GM21723 (cell line): Measurements from ENCODE around the gene PRMT9.

Experiments
- ATAC-seq: cut with Tn5 transposase; IDR thresholded peaks from one replicate; pipeline ENCODE4 v1.9.1; 2021; ENCODE audit warnings: mild to moderate bottlenecking, moderate library complexity; ENCODE audit not compliant: unreplicated experiment

Gene PRMT9

GRCh38 chr4:147682755-147683154, 1.2 kb downstream of the PRMT9 start:
- no peak for ATAC-seq

- no peak for ATAC-seq
These were observed 5.0 kb downstream of the PRMT9 start for GRCh38 chr4:147678796-147679549.

GRCh38 chr4:147678106-147678505, 5.9 kb downstream of the PRMT9 start:
- ATAC-seq, result no peak

GRCh38 chr4:147674496-147674895, 9.5 kb downstream of the PRMT9 start:
- no peak for ATAC-seq

- no peak for ATAC-seq
These were observed 9.9 kb downstream of the PRMT9 start for GRCh38 chr4:147674073-147674472.

- ATAC-seq, result no peak
These were observed 25.5 kb downstream of the PRMT9 start for GRCh38 chr4:147658501-147658900.

- no peak for ATAC-seq
These were observed 28.3 kb downstream of the PRMT9 start for GRCh38 chr4:147655639-147656038.

- no peak for ATAC-seq
These were observed 32.4 kb downstream of the PRMT9 start for GRCh38 chr4:147651563-147651962.

- no peak for ATAC-seq
These were observed 35.3 kb downstream of the PRMT9 start for GRCh38 chr4:147648656-147649055.

- ATAC-seq, result no peak
These were observed 38.9 kb downstream of the PRMT9 start for GRCh38 chr4:147645099-147645498.

- no peak for ATAC-seq
These were observed 39.5 kb downstream of the PRMT9 start for GRCh38 chr4:147644471-147644870.

- no peak for ATAC-seq
These were observed 40.3 kb downstream of the PRMT9 start for GRCh38 chr4:147643616-147644015.

- ATAC-seq, result no peak
These were observed 43.6 kb downstream of the PRMT9 start for GRCh38 chr4:147640331-147640730.

GRCh38 chr4:147639388-147639787, 44.6 kb downstream of the PRMT9 start:
- ATAC-seq, result no peak

GRCh38 chr4:147638942-147639341, 45.0 kb downstream of the PRMT9 start:
- peak; percentile 83 for ATAC-seq

- no peak for ATAC-seq
These were observed 45.6 kb downstream of the PRMT9 start for GRCh38 chr4:147638365-147638764.

GRCh38 chr4:147635348-147635747, 48.6 kb downstream of the PRMT9 start:
- no peak for ATAC-seq

GRCh38 chr4:147633643-147634042, 50.3 kb downstream of the PRMT9 start:
- ATAC-seq, result no peak

GRCh38 chr4:147633113-147633512, 50.9 kb downstream of the PRMT9 start:
- ATAC-seq, result no peak

- ATAC-seq, result no peak
These were observed 53.9 kb downstream of the PRMT9 start for GRCh38 chr4:147629783-147630730.

GRCh38 chr4:147628415-147628814, 55.5 kb downstream of the PRMT9 start:
- no peak for ATAC-seq

- no peak for ATAC-seq
These were observed 57.1 kb downstream of the PRMT9 start for GRCh38 chr4:147626903-147627302.
